ENCODE measurements around the gene ADAM10. TPM values are rescaled to one million over a fixed set of nuclear protein-coding genes. Genes with fewer than 3 reads are reported as not detected.

The ADAM10 gene
- total and polyA plus RNA-seq, 2 of the 4 experiments (the other 2 are of a cell fraction), result 110 to 185 TPM

GRCh38 chr15:58572521-58572920 lies 177.0 kb downstream of the ADAM10 start:
- Histone ChIP-seq H3K9me3 (ENCODE audit: control insufficient read depth, insufficient read depth, low read length) (peaks cover 3% of the 10 kb centered on the region; the same call in 1 of the 2 replicates), H2BK120ac (ENCODE audit: low read depth, low read length) (no peak overlapping the region), H4K20me1 (ENCODE audit: insufficient read depth, low read length) (no peaks in the 10 kb centered on the region), H3K9me1 (ENCODE audit: insufficient read depth, low read length) (no peaks in the 10 kb centered on the region), H3K56ac (ENCODE audit: extremely low read depth, insufficient read depth, low read length) (no peak overlapping the region), H3K4me3 (ENCODE audit: insufficient read depth, low read depth, low read length) (no peak overlapping the region), H3K36me3 (ENCODE audit: control insufficient read depth, insufficient read depth, low read length) (no peaks in the 10 kb centered on the region), H2BK15ac (ENCODE audit: low read depth, low read length) (no peak overlapping the region), H3K9ac (ENCODE audit: low read depth, low read length) (no peak overlapping the region), H3K14ac (replicated peaks; ENCODE audit: low read depth, low read length) (no peak overlapping the region), H3K4me2 (ENCODE audit: low read depth, low read length) (no peak overlapping the region), H3K4ac (ENCODE audit: low read depth, low read length) (no peak overlapping the region), H4K5ac (ENCODE audit: low read depth, low read length) (no peak overlapping the region), H3K18ac (ENCODE audit: low read depth, low read length) (no peak overlapping the region), H2AK9ac (replicated peaks; ENCODE audit: low read depth, low read length, poor library complexity) (no peak overlapping the region), H3K23ac (ENCODE audit: low read depth, low read length) (no peak overlapping the region), H2AK5ac (ENCODE audit: low read depth, low read length) (no peak overlapping the region), H3K4me1 (ENCODE audit: control insufficient read depth, insufficient read depth, low read length) (no peaks in the 10 kb centered on the region), H2BK20ac (ENCODE audit: low read depth, low read length) (no peak overlapping the region), H4K91ac (ENCODE audit: insufficient read depth, low read depth, low read length) (no peak overlapping the region), H3K79me1 (ENCODE audit: low read depth in 1 of 2, low read length in 2 of 2) (no peaks in the 10 kb centered on the region), H3K27me3 (ENCODE audit: control insufficient read depth, insufficient read depth, low read length) (no peaks in the 10 kb centered on the region), H2BK5ac (ENCODE audit: low read depth, low read length, poor library complexity, severe bottlenecking) (no peak overlapping the region), H4K8ac (ENCODE audit: low read depth in 2 of 2, low read length in 2 of 2) (no peak overlapping the region), H2AFZ (replicated peaks; ENCODE audit: low read length, poor library complexity) (no peak overlapping the region), H3K27ac (ENCODE audit: insufficient read depth, low read length) (no peak overlapping the region)
- intact Hi-C loops (cut with micrococcal nuclease), result no loop called here
- WGBS, 2 experiments (ENCODE audit: extremely low coverage in 2 of 2, insufficient read length in 1 of 2), result 65% methylated on average over 4 of the region's 4 CpGs; no CpG with 5 or more reads in 1 of the 2 experiments
- ChIA-PET POLR2A (ENCODE audit: unreplicated experiment) (no interaction called here), CTCF (no interaction called here)
- no TSS peak for BruUV-seq (replicated peaks)
- ATAC-seq (ENCODE audit: low read depth), result no peak
- dilution Hi-C loops (cut with HindIII; ENCODE audit: low sequenced_read_pairs, unreplicated experiment), result no loop called here
- TF ChIP-seq MAZ (IDR thresholded peaks at IDR 0.05; ENCODE audit: borderline replicate concordance, low read depth, low read length), result no peak
- no peak for TF ChIP-seq RCOR1 (IDR thresholded peaks at IDR 0.05; ENCODE audit: insufficient replicate concordance, low read length)
- TF ChIP-seq RFX5 (IDR thresholded peaks at IDR 0.05; ENCODE audit: low read depth, low read length), result no peak
- no peak for TF ChIP-seq MXI1 (IDR thresholded peaks at IDR 0.05; ENCODE audit: borderline replicate concordance, low read depth, low read length)
- no peak for TF ChIP-seq POLR2A (IDR thresholded peaks at IDR 0.05; ENCODE audit: low read depth, low read length)
- TF ChIP-seq, protein P1, sequence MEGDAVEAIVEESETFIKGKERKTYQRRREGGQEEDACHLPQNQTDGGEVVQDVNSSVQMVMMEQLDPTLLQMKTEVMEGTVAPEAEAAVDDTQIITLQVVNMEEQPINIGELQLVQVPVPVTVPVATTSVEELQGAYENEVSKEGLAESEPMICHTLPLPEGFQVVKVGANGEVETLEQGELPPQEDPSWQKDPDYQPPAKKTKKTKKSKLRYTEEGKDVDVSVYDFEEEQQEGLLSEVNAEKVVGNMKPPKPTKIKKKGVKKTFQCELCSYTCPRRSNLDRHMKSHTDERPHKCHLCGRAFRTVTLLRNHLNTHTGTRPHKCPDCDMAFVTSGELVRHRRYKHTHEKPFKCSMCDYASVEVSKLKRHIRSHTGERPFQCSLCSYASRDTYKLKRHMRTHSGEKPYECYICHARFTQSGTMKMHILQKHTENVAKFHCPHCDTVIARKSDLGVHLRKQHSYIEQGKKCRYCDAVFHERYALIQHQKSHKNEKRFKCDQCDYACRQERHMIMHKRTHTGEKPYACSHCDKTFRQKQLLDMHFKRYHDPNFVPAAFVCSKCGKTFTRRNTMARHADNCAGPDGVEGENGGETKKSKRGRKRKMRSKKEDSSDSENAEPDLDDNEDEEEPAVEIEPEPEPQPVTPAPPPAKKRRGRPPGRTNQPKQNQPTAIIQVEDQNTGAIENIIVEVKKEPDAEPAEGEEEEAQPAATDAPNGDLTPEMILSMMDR (conservative IDR thresholded peaks at IDR 0.05; ENCODE audit: low read depth, low read length), result no peak
- TF ChIP-seq RAD21 (IDR thresholded peaks at IDR 0.05; ENCODE audit: low read length), result no peak
- no peak for TF ChIP-seq CEBPB (IDR thresholded peaks at IDR 0.05; ENCODE audit: low read depth, low read length)
- no peak for TF ChIP-seq FOS (IDR thresholded peaks at IDR 0.05; ENCODE audit: low read depth, low read length)
- TF ChIP-seq USF2 (IDR thresholded peaks at IDR 0.05; ENCODE audit: low read depth, low read length), result no peak
- no peak for TF ChIP-seq MAFK (IDR thresholded peaks at IDR 0.05; ENCODE audit: low read depth, low read length)
- no peak for TF ChIP-seq CHD1 (IDR thresholded peaks at IDR 0.05; ENCODE audit: low read depth, low read length)
- TF ChIP-seq, protein P2, sequence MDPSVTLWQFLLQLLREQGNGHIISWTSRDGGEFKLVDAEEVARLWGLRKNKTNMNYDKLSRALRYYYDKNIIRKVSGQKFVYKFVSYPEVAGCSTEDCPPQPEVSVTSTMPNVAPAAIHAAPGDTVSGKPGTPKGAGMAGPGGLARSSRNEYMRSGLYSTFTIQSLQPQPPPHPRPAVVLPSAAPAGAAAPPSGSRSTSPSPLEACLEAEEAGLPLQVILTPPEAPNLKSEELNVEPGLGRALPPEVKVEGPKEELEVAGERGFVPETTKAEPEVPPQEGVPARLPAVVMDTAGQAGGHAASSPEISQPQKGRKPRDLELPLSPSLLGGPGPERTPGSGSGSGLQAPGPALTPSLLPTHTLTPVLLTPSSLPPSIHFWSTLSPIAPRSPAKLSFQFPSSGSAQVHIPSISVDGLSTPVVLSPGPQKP (IDR thresholded peaks at IDR 0.05; ENCODE audit: borderline replicate concordance, low read depth, low read length), result no peak
- TF ChIP-seq BHLHE40 (IDR thresholded peaks at IDR 0.05; ENCODE audit: low read depth, low read length), result no peak
- TF ChIP-seq SMC3 (IDR thresholded peaks at IDR 0.05; ENCODE audit: low read depth, low read length), result no peak
- TF ChIP-seq NFE2L2 (IDR thresholded peaks at IDR 0.05; ENCODE audit: low read depth, low read length), result no peak
- in situ Hi-C loops (cut with MboI; ENCODE audit: low sequenced_read_pairs), result no loop called here
- DNase-seq, result no peak
